IMR-90 (cell line): Measurements from ENCODE around the gene FTO.

Experiments used
- CHD1 ChIP-seq: IDR thresholded peaks from 2 replicates; pipeline ENCODE4 v1.6.1; 2012; ENCODE audit warnings: low read depth, low read length, improper control_type of control experiment
- ELK1 ChIP-seq: fragments of 150-350 bp; IDR thresholded peaks from 2 replicates; pipeline ENCODE4 v1.6.1; 2016; ENCODE audit warnings: low read depth, mild to moderate bottlenecking, low read length, moderate library complexity, borderline replicate concordance
- MAFK ChIP-seq: IDR thresholded peaks from 2 replicates; pipeline ENCODE4 v1.6.1; 2012; ENCODE audit warnings: low read depth, low read length, improper control_type of control experiment
- MAZ ChIP-seq: IDR thresholded peaks from 2 replicates; pipeline ENCODE4 v1.6.1; 2012; ENCODE audit warnings: low read depth, mild to moderate bottlenecking, low read length, improper control_type of control experiment, moderate library complexity, borderline replicate concordance
- MXI1 ChIP-seq: IDR thresholded peaks from 2 replicates; pipeline ENCODE4 v1.6.1; 2012; ENCODE audit warnings: low read depth, mild to moderate bottlenecking, low read length, moderate library complexity, borderline replicate concordance
- POLR2A ChIP-seq: IDR thresholded peaks from 2 replicates; pipeline ENCODE4 v1.6.1; 2012; ENCODE audit warnings: mild to moderate bottlenecking, low read depth, low read length
- RAD21 ChIP-seq: IDR thresholded peaks from 2 replicates; pipeline ENCODE4 v1.6.1; 2012; ENCODE audit warnings: low read length, improper control_type of control experiment
- RFX5 ChIP-seq: IDR thresholded peaks from 2 replicates; pipeline ENCODE4 v1.8.0; 2012; ENCODE audit warnings: low read depth, mild to moderate bottlenecking, low read length, moderate library complexity
- SMC3 ChIP-seq: fragments of 150-350 bp; IDR thresholded peaks from 2 replicates; pipeline ENCODE4 v1.6.1; 2016; ENCODE audit warnings: low read depth, mild to moderate bottlenecking, antibody characterized with exemption, low read length, moderate library complexity
- TF ChIP-seq, protein P1 (sequence below): conservative IDR thresholded peaks from 2 replicates; pipeline ENCODE4 v1.5.1; 2012; ENCODE audit warnings: mild to moderate bottlenecking, low read depth, low read length, improper control_type of control experiment

GRCh38 chr16:54067322-54068065, 363.5 kb downstream of the FTO start:
- TF ChIP-seq, protein P1, sequence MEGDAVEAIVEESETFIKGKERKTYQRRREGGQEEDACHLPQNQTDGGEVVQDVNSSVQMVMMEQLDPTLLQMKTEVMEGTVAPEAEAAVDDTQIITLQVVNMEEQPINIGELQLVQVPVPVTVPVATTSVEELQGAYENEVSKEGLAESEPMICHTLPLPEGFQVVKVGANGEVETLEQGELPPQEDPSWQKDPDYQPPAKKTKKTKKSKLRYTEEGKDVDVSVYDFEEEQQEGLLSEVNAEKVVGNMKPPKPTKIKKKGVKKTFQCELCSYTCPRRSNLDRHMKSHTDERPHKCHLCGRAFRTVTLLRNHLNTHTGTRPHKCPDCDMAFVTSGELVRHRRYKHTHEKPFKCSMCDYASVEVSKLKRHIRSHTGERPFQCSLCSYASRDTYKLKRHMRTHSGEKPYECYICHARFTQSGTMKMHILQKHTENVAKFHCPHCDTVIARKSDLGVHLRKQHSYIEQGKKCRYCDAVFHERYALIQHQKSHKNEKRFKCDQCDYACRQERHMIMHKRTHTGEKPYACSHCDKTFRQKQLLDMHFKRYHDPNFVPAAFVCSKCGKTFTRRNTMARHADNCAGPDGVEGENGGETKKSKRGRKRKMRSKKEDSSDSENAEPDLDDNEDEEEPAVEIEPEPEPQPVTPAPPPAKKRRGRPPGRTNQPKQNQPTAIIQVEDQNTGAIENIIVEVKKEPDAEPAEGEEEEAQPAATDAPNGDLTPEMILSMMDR = no peak
- TF ChIP-seq MXI1 (no peak), SMC3 (no peak), POLR2A (no peak), ELK1 (no peak), RAD21 (no peak), MAFK (no peak), CHD1 (no peak), MAZ (no peak), RFX5 (no peak)
